Measurements from ENCODE around the gene ILKAP.

The ILKAP gene

GRCh38 chr2:238220274-238220891, 16.9 kb upstream of the ILKAP start:
- no peak for DNase-seq (ENCODE audit: low spot score)
- TF ChIP-seq CTCF (IDR thresholded peaks at IDR 0.05) = no peak
- Histone ChIP-seq H3K4me3 (no peak overlapping the region), H3K27ac (no peak overlapping the region)

GRCh38 chr2:238216651-238217184, 13.2 kb upstream of the ILKAP start:
- H3K27ac ChIP-seq = no peak overlapping the region
- H3K4me3 ChIP-seq = no peak overlapping the region
- DNase-seq (ENCODE audit: low spot score) = no peak
- TF ChIP-seq CTCF (IDR thresholded peaks at IDR 0.05) = no peak

- no peak for TF ChIP-seq CTCF (IDR thresholded peaks at IDR 0.05)
- H3K27ac ChIP-seq = no peak overlapping the region
- H3K4me3 ChIP-seq = no peak overlapping the region
- DNase-seq (ENCODE audit: low spot score) = no peak
Measured at GRCh38 chr2:238207006-238207405, 3.5 kb upstream of the ILKAP start.

- DNase-seq (ENCODE audit: low spot score) = no peak
- peak overlapping the region; percentile 89 to 95 for H3K27ac ChIP-seq
- H3K4me3 ChIP-seq = peak overlapping the region; percentile 76
- TF ChIP-seq CTCF (IDR thresholded peaks at IDR 0.05) = no peak
Measured at GRCh38 chr2:238203973-238204683, 633 bp upstream of the ILKAP start.

GRCh38 chr2:238202326-238203093, 985 bp downstream of the ILKAP start:
- DNase-seq (ENCODE audit: low spot score) = no peak
- TF ChIP-seq CTCF (IDR thresholded peaks at IDR 0.05) = no peak
- H3K27ac ChIP-seq = peak overlapping the region; percentile 89 to 95
- H3K4me3 ChIP-seq = peak overlapping the region; percentile 76

GRCh38 chr2:238190445-238190844, 13.1 kb downstream of the ILKAP start:
- DNase-seq (ENCODE audit: low spot score) = no peak
- Histone ChIP-seq H3K4me3 (no peak overlapping the region), H3K27ac (no peak overlapping the region)
- TF ChIP-seq CTCF (IDR thresholded peaks at IDR 0.05) = no peak

Data from coronary artery (tissue), 2 donors.